HL-60 (cell line): ENCODE data around the gene MPPED1.

Experiments used
- DNase-seq, 2 experiments: peaks; one replicate each; pipeline ENCODE4 v3.0.0-alpha.2; 2010 to 2020; ENCODE audit warnings: low read depth in 1 of 2, low spot score in 1 of 2
- H3K27ac ChIP-seq: fragments of 250-450 bp; sonication (Bioruptor Pico); replicated peaks from 2 replicates; pipeline ENCODE4 v1.5.1; 2020; ENCODE audit warnings: mild to moderate bottlenecking, moderate library complexity
- H3K27me3 ChIP-seq: fragments of 250-450 bp; sonication (Bioruptor Pico); 2 replicates; pipeline ENCODE4 v1.5.1; 2021; ENCODE audit warnings: mild to moderate bottlenecking, moderate library complexity; ENCODE audit not compliant: insufficient read depth, poor library complexity, severe bottlenecking
- H3K4me3 ChIP-seq: replicated peaks from 2 replicates; pipeline ENCODE4 v1.5.1; 2011; ENCODE audit warnings: mild to moderate bottlenecking, control low read depth, low read length; ENCODE audit not compliant: insufficient read depth
- CTCF ChIP-seq: IDR thresholded peaks from one replicate; pipeline ENCODE4 v1.5.1; 2011; ENCODE audit warnings: low read length, control low read depth, inconsistent platforms; ENCODE audit not compliant: insufficient read depth
- GABPA ChIP-seq: IDR thresholded peaks from 2 replicates; pipeline ENCODE4 v1.6.1; 2012; ENCODE audit warnings: low read depth
- POLR2AphosphoS5 ChIP-seq: IDR thresholded peaks from 2 replicates; pipeline ENCODE4 v1.6.1; 2012; ENCODE audit warnings: low read depth
- REST ChIP-seq: IDR thresholded peaks from 2 replicates; pipeline ENCODE4 v1.6.1; 2012; ENCODE audit warnings: low read depth; ENCODE audit not compliant: insufficient replicate concordance
- SPI1 ChIP-seq: IDR thresholded peaks from 2 replicates; pipeline ENCODE4 v1.6.1; 2012; ENCODE audit warnings: low read depth, mild to moderate bottlenecking, borderline replicate concordance

Gene MPPED1

GRCh38 chr22:43412808-43413795 lies 1.3 kb downstream of the MPPED1 start:
- H3K4me3 ChIP-seq: no peak overlapping the region
- DNase-seq: no peak
- no peak overlapping the region for H3K27ac ChIP-seq
- TF ChIP-seq SPI1 (no peak), REST (no peak), GABPA (no peak), CTCF (no peak)
- peaks cover 44% of the 10 kb centered on the region for H3K27me3 ChIP-seq

GRCh38 chr22:43413826-43414225 lies 2.0 kb downstream of the MPPED1 start:
- Histone ChIP-seq H3K4me3 (no peak overlapping the region), H3K27me3 (peaks cover 44% of the 10 kb centered on the region), H3K27ac (no peak overlapping the region)
- no peak for TF ChIP-seq CTCF
- no peak for TF ChIP-seq GABPA
- no peak for TF ChIP-seq POLR2AphosphoS5
- TF ChIP-seq REST: no peak
- TF ChIP-seq SPI1: no peak
- no peak for DNase-seq

- TF ChIP-seq REST: no peak
- TF ChIP-seq CTCF: no peak
- TF ChIP-seq POLR2AphosphoS5: no peak
- TF ChIP-seq GABPA: no peak
- TF ChIP-seq SPI1: no peak
- H3K27ac ChIP-seq: no peak overlapping the region
- DNase-seq: no peak
- peaks cover 33% of the 10 kb centered on the region for H3K27me3 ChIP-seq
- no peak overlapping the region for H3K4me3 ChIP-seq
Observed at GRCh38 chr22:43415681-43416080, 3.9 kb downstream of the MPPED1 start.
